Body of pancreas (tissue), 4 donors: Measurements from ENCODE around the gene UTF1.

Source experiments
- CTCF ChIP-seq, 7 experiments: fragments of 450-650 bp in 4 of 7; fragments of 200-600 bp in 3 of 7; sonication (generic) in 3 of 7; IDR thresholded peaks; one replicate each; pipeline ENCODE4 v1.5.1; 2016 to 2019; ENCODE audit warnings: antibody characterized with exemption in 7 of 7
- POLR2A ChIP-seq, 3 donors: fragments of 450-650 bp; IDR thresholded peaks; one replicate each; pipeline ENCODE4 v1.6.1; 2016; ENCODE audit warnings: antibody characterized with exemption in 3 of 3, mild to moderate bottlenecking in 2 of 3

- TF ChIP-seq CTCF (IDR thresholded peaks at IDR 0.05): no peak
- no peak for TF ChIP-seq POLR2A (IDR thresholded peaks at IDR 0.05)
Measured at GRCh38 chr10:133241501-133242205, 11.6 kb downstream of the UTF1 start.
